Esophagus squamous epithelium (tissue), 5 donors: Measurements from ENCODE around the gene GRSF1. TPM values are rescaled to one million over a fixed set of nuclear protein-coding genes. Genes with fewer than 3 reads are reported as not detected.
A peak's percentile ranks its signal among the peaks of the same experiment; 100 is the strongest.
"Not testable (repeated sequence)": the region's sequence is repeated elsewhere in the genome, so short reads cannot be mapped to it uniquely, and the experiment has no call there.

Experiments used
- DNase-seq: peaks from one replicate; lab custom pipeline; 2025; lab: John Stamatoyannopoulos, UW
- H3K27ac ChIP-seq, 4 donors: fragments of 200-600 bp; sonication (generic); one replicate each; pipeline ENCODE4 v1.5.1; 2016 to 2019; ENCODE audit warnings: mild to moderate bottlenecking in 1 of 4
- H3K27me3 ChIP-seq, 4 donors: fragments of 200-600 bp; sonication (generic); 1 replicate in 3 of 4; 2 replicates in 1 of 4; pipeline versions ENCODE4 v1.5.1 to v1.6.0; 2017 to 2021; ENCODE audit warnings: antibody characterized with exemption in 1 of 4
- H3K36me3 ChIP-seq, 3 donors: fragments of 200-600 bp; sonication (generic); one replicate each; pipeline ENCODE4 v1.5.1; 2016 to 2019
- H3K4me1 ChIP-seq, 3 donors: fragments of 200-600 bp; sonication (generic); one replicate each; pipeline ENCODE4 v1.5.1; 2017 to 2019
- H3K4me3 ChIP-seq, 4 donors: fragments of 200-600 bp; sonication (generic); 1 replicate in 3 of 4; 2 replicates in 1 of 4; pipeline ENCODE4 v1.5.1; 2016 to 2019; ENCODE audit warnings: mild to moderate bottlenecking in 2 of 4, moderate library complexity in 1 of 4
- H3K9me3 ChIP-seq, 3 donors: fragments of 200-600 bp; sonication (generic); one replicate each; pipeline ENCODE4 v1.5.1; 2016 to 2019
- CTCF ChIP-seq, 6 experiments: fragments of 450-650 bp in 4 of 6; fragments of 200-600 bp in 2 of 6; sonication (generic) in 2 of 6; IDR thresholded peaks; one replicate each; pipeline ENCODE4 v1.5.1; 2016 to 2019; ENCODE audit warnings: antibody characterized with exemption in 6 of 6, mild to moderate bottlenecking in 4 of 6, moderate library complexity in 4 of 6
- POLR2A ChIP-seq, 4 donors: fragments of 450-650 bp; IDR thresholded peaks; one replicate each; pipeline ENCODE4 v1.6.1; 2017; ENCODE audit warnings: antibody characterized with exemption in 4 of 4, mild to moderate bottlenecking in 4 of 4, moderate library complexity in 3 of 4
- WGBS, 2 donors: methylation state at CpG; one replicate each; pipeline ENCODE4 v1.1.5; 2018; 5-methylcytosine and 5-hydroxymethylcytosine counted together
- intact Hi-C: fragments of 100-400 bp; cut with DNase I; formaldehyde crosslinking; loops from one replicate; pipeline ENCODE4 v1.15.0; 2022
- total RNA-seq, 4 donors: library from RNA; depleted of rRNA; stranded (reverse); fragments of >200 nt; gene quantifications; one replicate each; pipeline ENCODE4 v1.1.0, GENCODE V29; 2016
- donor health status: DM: yes; HTN: yes; CAD: no.

The GRSF1 gene
- total RNA-seq, 4 donors from 2014 or later = 33.4 to 59.5 (median 54.0) TPM

GRCh38 chr4:70841211-70841610, 1.5 kb upstream of the GRSF1 start:
- Histone ChIP-seq H3K4me1 (peaks cover 0 to 46% (median 15%) of the 10 kb centered on the region in 3 donors), H3K27ac (peak overlapping the region in 2 of 4 donors; percentile 45 to 91), H3K4me3 (no peak overlapping the region), H3K36me3 (no peaks in the 10 kb centered on the region), H3K27me3 (no peaks in the 10 kb centered on the region), H3K9me3 (no peaks in the 10 kb centered on the region)
- intact Hi-C loops = loop anchor here (10.0 kb wide), 1 partner anchor 164 kb away; no protein-coding TSS in a partner anchor
- TF ChIP-seq CTCF (IDR thresholded peaks at IDR 0.05) (no peak), POLR2A (IDR thresholded peaks at IDR 0.05) (no peak)
- DNase-seq = no peak

- not testable (repeated sequence) for H3K4me3 ChIP-seq, H3K36me3 ChIP-seq, H3K9me3 ChIP-seq, DNase-seq, H3K27me3 ChIP-seq
- Histone ChIP-seq H3K27ac (peak overlapping the region; percentile 39 to 99 (median 92)), H3K4me1 (peaks cover 0 to 52% (median 15%) of the 10 kb centered on the region in 3 donors)
- WGBS, 2 donors = 92 to 96% methylated on average over 12 to 16 of the region's 16 CpGs
- intact Hi-C loops = loop anchor here (10.0 kb wide), 1 partner anchor 164 kb away; no protein-coding TSS in a partner anchor
Measured at GRCh38 chr4:70840631-70841030, 941 bp upstream of the GRSF1 start.

GRCh38 chr4:70840137-70840536, 447 bp upstream of the GRSF1 start:
- H3K36me3 ChIP-seq = not testable (repeated sequence)

GRCh38 chr4:70838666-70839588, 763 bp downstream of the GRSF1 start:
- TF ChIP-seq CTCF (IDR thresholded peaks at IDR 0.05) (no peak), POLR2A (IDR thresholded peaks at IDR 0.05) (peak in 1 of 4 donors; percentile 38)
- 1 to 3% methylated on average over 11 to 12 of the region's 80 CpGs for WGBS, 2 donors
- DNase-seq = peak; percentile 16
- H3K4me3 ChIP-seq = peak overlapping the region; percentile 76 to 100 (median 87)
- peak overlapping the region; percentile 91 to 99 (median 94) for H3K27ac ChIP-seq
- intact Hi-C loops = no loop called here
- H3K4me1 ChIP-seq = peaks cover 0 to 53% (median 15%) of the 10 kb centered on the region in 3 donors
- no peaks in the 10 kb centered on the region for H3K27me3 ChIP-seq
- peaks cover 0 to 21% (median 0%) of the 10 kb centered on the region in 3 donors for H3K36me3 ChIP-seq
- H3K9me3 ChIP-seq = no peaks in the 10 kb centered on the region

More at GRCh38 chr4:70840137-70840536, 447 bp upstream of the GRSF1 start:
- peaks cover 0 to 53% (median 15%) of the 10 kb centered on the region in 3 donors for H3K4me1 ChIP-seq
- peak overlapping the region; percentile 39 to 99 (median 92) for H3K27ac ChIP-seq
- H3K4me3 ChIP-seq = peak overlapping the region in 3 of 4 donors; percentile 49 to 100 (median 76)
- H3K27me3 ChIP-seq, H3K9me3 ChIP-seq: not testable (repeated sequence)
- peak; percentile 26 for DNase-seq
- 55 to 61% methylated on average over 3 to 9 of the region's 20 CpGs for WGBS, 2 donors
- intact Hi-C loops = loop anchor here (10.0 kb wide), 1 partner anchor 165 kb away; no protein-coding TSS in a partner anchor

- no peak for DNase-seq
Measured at GRCh38 chr4:70838204-70838603, 1.5 kb downstream of the GRSF1 start.

More at GRCh38 chr4:70838204-70838603, 1.5 kb downstream of the GRSF1 start:
- H3K4me3 ChIP-seq = peak overlapping the region; percentile 76 to 100 (median 87)
- H3K27ac ChIP-seq = peak overlapping the region in 3 of 4 donors; percentile 91 to 99 (median 94)
- H3K36me3 ChIP-seq = peaks cover 0 to 28% (median 6%) of the 10 kb centered on the region in 3 donors
- H3K27me3 ChIP-seq = no peaks in the 10 kb centered on the region
- WGBS, 2 donors = 13 to 29% methylated on average over 4 of the region's 4 CpGs
- no peaks in the 10 kb centered on the region for H3K9me3 ChIP-seq
- no peak for TF ChIP-seq CTCF (IDR thresholded peaks at IDR 0.05)
- no peak for TF ChIP-seq POLR2A (IDR thresholded peaks at IDR 0.05)
- intact Hi-C loops = no loop called here
- H3K4me1 ChIP-seq = peaks cover 0 to 52% (median 15%) of the 10 kb centered on the region in 3 donors
